Measurements from ENCODE around the gene NUDT6. TPM values are rescaled to one million over a fixed set of nuclear protein-coding genes. Genes with fewer than 3 reads are reported as not detected.

The NUDT6 gene
- total RNA-seq: 10 to 100 TPM in 1 of 2 donors, 1 to 10 TPM in 1; 7.9 to 13.7 TPM

DNA sequence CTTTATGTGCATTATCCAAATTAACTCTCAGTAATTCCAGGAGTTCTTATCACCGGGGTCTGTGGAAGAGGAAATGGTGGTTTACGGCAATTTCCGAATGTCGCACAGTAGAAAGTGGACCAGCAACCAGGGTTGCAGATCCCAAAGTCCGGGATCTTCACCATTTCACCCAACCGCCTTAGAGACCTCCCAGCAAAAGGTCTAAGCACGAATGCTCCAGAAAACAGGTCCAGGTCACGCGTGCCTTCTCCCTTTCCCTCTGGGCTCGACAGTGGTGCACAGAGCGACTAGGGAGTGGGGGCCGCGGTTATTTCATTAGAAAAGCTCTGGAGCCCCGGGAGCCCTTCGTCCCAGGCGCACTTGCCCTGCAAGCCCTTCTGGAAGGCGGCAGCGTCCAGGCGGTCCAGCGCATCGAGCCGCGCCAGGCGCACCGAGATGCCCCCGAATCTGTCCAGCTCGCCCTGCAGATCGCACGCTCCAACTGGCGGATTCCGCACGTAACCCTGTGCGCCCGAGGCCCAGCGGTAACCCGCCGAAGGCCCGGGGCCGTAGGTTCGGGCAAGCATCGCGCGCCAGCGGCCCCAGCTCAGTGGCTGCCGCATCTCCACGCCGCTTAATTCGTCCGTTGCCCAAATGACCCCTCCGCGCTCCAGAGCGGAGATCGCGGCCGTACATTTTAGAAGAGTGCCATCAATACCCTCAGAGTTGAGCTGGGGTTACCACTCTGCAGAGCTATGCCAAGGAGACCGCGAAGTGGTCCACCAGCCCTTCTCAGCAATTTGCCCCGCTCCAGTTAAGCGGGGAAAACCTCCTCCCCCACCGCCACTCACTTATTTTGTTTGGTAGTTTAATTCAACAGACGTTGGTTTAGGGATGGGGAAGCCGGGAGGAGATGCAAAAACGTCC, at the start of gene NUDT6:
TSS of gene NUDT6 (minus strand) at position 627 of the 906 bp plus-strand sequence. CDS start at position 602, 25 bp downstream.

Other genes starting within 250 kb of the NUDT6 start
- 1 to 10 TPM; 5.5 to 7.0 TPM for gene BBS12, start 189.9 kb downstream of the NUDT6 start, total RNA-seq
- gene FGF2, start 95.8 kb downstream of the NUDT6 start, total RNA-seq: 1 to 10 TPM; 1.7 to 2.1 TPM

All from melanocyte of skin (primary cell).